ENCODE results near the gene LPCAT3. TPM values are rescaled to one million over a fixed set of nuclear protein-coding genes. Genes with fewer than 3 reads are reported as not detected.

The LPCAT3 gene
- total RNA-seq, 5 donors from 2014 or later (not counting 1 experiment from before 2014, with no cell fraction given): 19.3 to 27.6 (median 22.6) TPM

DNA sequence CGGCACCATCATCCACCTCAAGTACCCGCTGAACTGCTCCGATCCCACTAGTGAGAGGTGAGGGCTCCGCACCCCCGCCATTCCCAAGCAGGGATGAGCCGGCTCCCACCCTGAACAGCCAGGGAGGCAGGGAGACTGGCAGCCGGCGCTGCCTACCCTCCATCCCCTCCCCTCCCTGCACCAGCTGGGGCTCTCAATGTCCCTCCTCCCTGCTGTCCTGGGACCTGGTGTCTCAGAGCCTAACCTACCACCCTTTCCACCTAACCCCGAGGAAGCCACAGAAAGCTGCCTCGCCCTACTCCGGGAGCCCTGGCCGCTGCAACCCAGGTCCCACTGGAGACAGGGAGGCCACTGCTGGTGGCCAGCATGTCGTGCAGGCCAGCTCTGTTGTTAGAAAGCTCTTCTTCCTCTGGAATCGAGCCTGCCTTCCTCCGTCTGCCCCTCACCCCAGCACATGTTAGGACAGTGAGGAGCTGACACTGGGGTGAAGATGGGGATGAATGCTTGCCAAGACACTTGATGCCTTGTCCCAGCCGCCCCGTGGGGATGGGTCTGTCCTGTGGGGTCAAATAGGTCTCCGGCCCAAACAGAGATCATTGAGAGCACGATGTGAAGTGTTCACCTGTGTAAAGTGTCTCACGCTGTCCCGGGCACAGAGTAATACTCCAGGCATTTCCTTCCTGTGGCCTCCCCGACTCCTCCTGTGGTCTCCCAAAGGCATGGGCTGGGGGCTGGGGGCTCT lies 66.0 kb downstream of the LPCAT3 start:
- POLR2A ChIA-PET: interaction anchor here (1.3 to 1.4 kb wide), 2 partner anchors 8 to 9 kb away, joined by 4 to 8 read pairs; partner anchors contain the start of genes C12orf57 (in 2 of the 2) and RNU7-1 (in 2 of the 2)
- CTCF ChIA-PET: interaction anchor here in 1 of 2 donors (1.0 to 2.0 kb wide), 6 partner anchors 9 to 17 kb away, joined by 3 to 9 read pairs (median 5); partner anchors contain the start of genes C12orf57 and RNU7-1

DNA sequence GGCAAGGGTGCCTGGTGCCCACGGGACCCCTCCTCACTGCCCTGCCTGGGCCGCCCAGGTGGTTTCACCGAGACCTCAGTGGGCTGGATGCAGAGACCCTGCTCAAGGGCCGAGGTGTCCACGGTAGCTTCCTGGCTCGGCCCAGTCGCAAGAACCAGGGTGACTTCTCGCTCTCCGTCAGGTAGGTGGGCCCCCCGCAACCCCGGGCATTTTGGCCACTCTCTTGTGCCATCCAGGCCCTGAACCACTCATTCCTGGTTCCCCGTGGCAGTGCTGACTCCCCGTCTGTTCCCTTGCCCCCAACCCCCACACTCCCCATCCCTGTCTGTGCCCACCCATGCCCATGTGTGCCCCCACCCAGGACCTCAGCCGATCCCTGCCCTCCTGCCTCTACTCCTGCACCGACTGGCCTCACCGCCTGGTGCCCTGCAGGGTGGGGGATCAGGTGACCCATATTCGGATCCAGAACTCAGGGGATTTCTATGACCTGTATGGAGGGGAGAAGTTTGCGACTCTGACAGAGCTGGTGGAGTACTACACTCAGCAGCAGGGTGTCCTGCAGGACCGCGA lies 66.6 kb downstream of the LPCAT3 start:
- no peaks in the 10 kb centered on the region for H3K9me3 ChIP-seq
- peak overlapping the region; percentile 97 for H3K27ac ChIP-seq (ENCODE audit: low read length)
- H3K4me1 Mint-ChIP-seq: peaks cover 79 to 86% (median 86%) of the 10 kb centered on the region in 3 donors

More for the DNA sequence above, 66.0 kb downstream of the LPCAT3 start:
- Mint-ChIP-seq H3K27ac (peak overlapping the region; percentile 97 to 100), H3K36me3 (peaks cover 25% of the 10 kb centered on the region), H3K9me3 (no peaks in the 10 kb centered on the region), H3K4me3 (peak overlapping the region; percentile 88 to 98 (median 91)), H3K27me3 (no peaks in the 10 kb centered on the region), H3K4me1 (peaks cover 79 to 86% (median 86%) of the 10 kb centered on the region in 3 donors)
- H3K4me1 ChIP-seq (ENCODE audit: control insufficient read depth in 1 of 2, extremely low read depth in 1 of 2, insufficient read depth in 2 of 2, low read length in 2 of 2): peaks cover 46 to 86% of the 10 kb centered on the region in 2 experiments
- H3K4me3 ChIP-seq (ENCODE audit: control insufficient read depth in 1 of 2, extremely low read depth in 1 of 2, low read length in 1 of 2): peak overlapping the region; percentile 77 to 90
- H3K9me3 ChIP-seq: no peaks in the 10 kb centered on the region
- H3K27me3 ChIP-seq (replicated peaks in 1 of 2; ENCODE audit: control insufficient read depth in 2 of 2, extremely low read depth in 1 of 2, insufficient read depth in 2 of 2, low read length in 1 of 2): no peaks in the 10 kb centered on the region
- DNase-seq (no peak), ATAC-seq (replicated peaks in 1 of 4) (peak in 2 of 4 experiments; percentile 6)
- peak overlapping the region; percentile 97 for H3K27ac ChIP-seq (ENCODE audit: low read length)
- WGBS (ENCODE audit: insufficient coverage): 0% methylated on average over 16 of the region's 22 CpGs
- peaks cover 9 to 31% of the 10 kb centered on the region in 2 donors for H3K36me3 ChIP-seq (ENCODE audit: control insufficient read depth in 2 of 2, extremely low read depth in 1 of 2, insufficient read depth in 1 of 2, low read length in 1 of 2)

DNA sequence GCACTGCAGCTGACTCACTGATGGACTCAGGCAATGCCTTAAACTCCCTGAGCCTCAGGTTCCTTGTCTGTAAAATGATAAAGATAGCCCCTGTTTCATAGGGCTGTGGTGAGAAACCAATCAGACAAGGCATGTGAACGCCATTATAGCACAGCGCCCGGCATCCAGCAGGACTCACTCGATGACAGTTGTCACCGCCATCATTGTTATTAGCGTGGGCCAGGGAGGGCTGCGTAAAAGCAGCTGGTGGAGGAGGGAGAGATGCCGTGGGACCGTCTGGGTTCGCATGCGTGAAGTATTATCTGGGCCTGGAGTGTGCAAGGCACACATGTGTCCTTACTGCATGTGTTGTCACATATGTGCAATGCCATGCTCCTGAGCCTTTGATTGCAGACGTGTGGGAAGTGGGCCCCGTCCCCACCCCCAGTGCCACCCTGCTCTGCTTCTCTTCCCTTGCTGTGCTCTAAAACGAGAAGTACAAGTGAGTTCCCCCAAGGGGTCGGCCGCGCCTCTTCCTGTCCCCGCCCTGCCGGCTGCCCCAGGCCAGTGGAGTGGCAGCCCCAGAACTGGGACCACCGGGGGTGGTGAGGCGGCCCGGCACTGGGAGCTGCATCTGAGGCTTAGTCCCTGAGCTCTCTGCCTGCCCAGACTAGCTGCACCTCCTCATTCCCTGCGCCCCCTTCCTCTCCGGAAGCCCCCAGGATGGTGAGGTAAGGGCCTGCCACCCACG lies 67.3 kb downstream of the LPCAT3 start, which contains the start of gene PTPN6:
Gene PTPN6, plus strand, starts transcription at position 546 of the 730 bp plus-strand sequence. Its CDS starts 157 bp downstream, at position 703.
- under 1% methylated on average over 21 of the region's 25 CpGs for WGBS (ENCODE audit: insufficient coverage)
- H3K4me1 ChIP-seq (ENCODE audit: control insufficient read depth in 1 of 2, extremely low read depth in 1 of 2, insufficient read depth in 2 of 2, low read length in 2 of 2): peaks cover 45 to 86% of the 10 kb centered on the region in 2 experiments
- H3K4me3 ChIP-seq (ENCODE audit: control insufficient read depth in 1 of 2, extremely low read depth in 1 of 2, low read length in 1 of 2): peak within 1 kb of the TSS; percentile 77 to 90
- Mint-ChIP-seq H3K27ac (peak within 1 kb of the TSS; percentile 97 to 100), H3K4me1 (peaks cover 79 to 86% (median 86%) of the 10 kb centered on the region in 3 donors), H3K36me3 (peaks cover 12% of the 10 kb centered on the region), H3K9me3 (no peaks in the 10 kb centered on the region), H3K4me3 (peak within 1 kb of the TSS; percentile 88 to 98 (median 91)), H3K27me3 (no peaks in the 10 kb centered on the region)
- DNase-seq: peak in 27 of 35 experiments; percentile 38 to 72 (median 49)
- ChIA-PET CTCF (interaction anchor here (1.0 to 8.2 kb wide), 4 partner anchors 10 to 14 kb away, joined by 3 to 58 read pairs (median 9); no protein-coding TSS in a partner anchor), POLR2A (no interaction called here)
- H3K36me3 ChIP-seq (ENCODE audit: control insufficient read depth in 2 of 2, extremely low read depth in 1 of 2, insufficient read depth in 1 of 2, low read length in 1 of 2): peaks cover 8 to 18% of the 10 kb centered on the region in 2 donors
- ATAC-seq (replicated peaks in 1 of 4): peak; percentile 31 to 56 (median 48)
- H3K27ac ChIP-seq (ENCODE audit: low read length): peak within 1 kb of the TSS; percentile 97
- H3K9me3 ChIP-seq: no peaks in the 10 kb centered on the region
- no peaks in the 10 kb centered on the region for H3K27me3 ChIP-seq (replicated peaks in 1 of 2; ENCODE audit: control insufficient read depth in 2 of 2, extremely low read depth in 1 of 2, insufficient read depth in 2 of 2, low read length in 1 of 2)

More for the DNA sequence above, 66.6 kb downstream of the LPCAT3 start:
- H3K9me3 Mint-ChIP-seq: no peaks in the 10 kb centered on the region
- H3K27me3 Mint-ChIP-seq: no peaks in the 10 kb centered on the region
- peaks cover 18% of the 10 kb centered on the region for H3K36me3 Mint-ChIP-seq
- H3K27ac Mint-ChIP-seq: peak overlapping the region; percentile 97 to 100
- Histone ChIP-seq H3K36me3 (ENCODE audit: control insufficient read depth in 2 of 2, extremely low read depth in 1 of 2, insufficient read depth in 1 of 2, low read length in 1 of 2) (peaks cover 9 to 24% of the 10 kb centered on the region in 2 donors), H3K27me3 (replicated peaks in 1 of 2; ENCODE audit: control insufficient read depth in 2 of 2, extremely low read depth in 1 of 2, insufficient read depth in 2 of 2, low read length in 1 of 2) (no peaks in the 10 kb centered on the region), H3K4me1 (ENCODE audit: control insufficient read depth in 1 of 2, extremely low read depth in 1 of 2, insufficient read depth in 2 of 2, low read length in 2 of 2) (peaks cover 45 to 86% of the 10 kb centered on the region in 2 experiments), H3K4me3 (ENCODE audit: control insufficient read depth in 1 of 2, extremely low read depth in 1 of 2, low read length in 1 of 2) (peak overlapping the region; percentile 77 to 90)
- H3K4me3 Mint-ChIP-seq: peak overlapping the region; percentile 88 to 98 (median 91)
- WGBS (ENCODE audit: insufficient coverage): 0% methylated on average over 12 of the region's 20 CpGs
- peak; percentile 13 to 41 (median 18) for ATAC-seq (replicated peaks in 1 of 4)
- peak in 2 of 35 experiments; percentile 32 to 69 for DNase-seq
- CTCF ChIA-PET: interaction anchor here (1.0 to 8.2 kb wide), 7 partner anchors 8 to 17 kb away, joined by 3 to 58 read pairs (median 4); partner anchors contain the start of genes C12orf57 (in 1 of the 2) and RNU7-1 (in 1 of the 2)
- POLR2A ChIA-PET: interaction anchor here (1.3 to 1.4 kb wide), 2 partner anchors 8 kb away, joined by 4 to 8 read pairs; partner anchors contain the start of genes C12orf57 (in 2 of the 2) and RNU7-1 (in 2 of the 2)

DNA sequence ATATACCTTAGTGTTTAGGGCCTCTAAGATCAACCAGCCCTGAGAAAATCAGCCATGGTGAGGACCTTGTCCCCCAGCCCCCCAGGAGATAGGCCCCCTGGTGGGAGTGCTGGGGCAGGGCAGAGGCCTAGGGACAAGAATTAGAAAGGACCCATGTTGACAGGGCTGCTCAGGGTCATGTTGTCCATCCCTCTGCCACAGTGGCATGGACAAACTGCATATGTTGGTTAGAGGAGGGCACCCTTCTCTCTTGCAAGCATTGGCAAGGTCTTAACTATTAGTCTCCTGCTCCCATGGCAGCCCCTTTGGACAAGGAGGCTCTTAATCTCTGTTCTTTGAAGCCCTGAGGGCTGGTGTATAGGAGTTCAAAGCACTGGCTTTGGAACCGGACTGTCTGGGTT lies 67.9 kb downstream of the LPCAT3 start:
- CTCF ChIA-PET: interaction anchor here (0.8 to 8.2 kb wide), 6 partner anchors 10 to 18 kb away, joined by 3 to 58 read pairs (median 8); no protein-coding TSS in a partner anchor
- no peak for ATAC-seq (replicated peaks in 1 of 4)
- Mint-ChIP-seq H3K4me1 (peaks cover 79 to 86% (median 85%) of the 10 kb centered on the region in 3 donors), H3K4me3 (peak overlapping the region; percentile 88 to 98 (median 91)), H3K27ac (peak overlapping the region; percentile 97 to 100), H3K27me3 (no peaks in the 10 kb centered on the region), H3K9me3 (no peaks in the 10 kb centered on the region), H3K36me3 (peaks cover 9% of the 10 kb centered on the region)
- Histone ChIP-seq H3K4me1 (ENCODE audit: control insufficient read depth in 1 of 2, extremely low read depth in 1 of 2, insufficient read depth in 2 of 2, low read length in 2 of 2) (peaks cover 46 to 86% of the 10 kb centered on the region in 2 experiments), H3K27ac (ENCODE audit: low read length) (peak overlapping the region; percentile 97), H3K9me3 (no peaks in the 10 kb centered on the region), H3K27me3 (replicated peaks in 1 of 2; ENCODE audit: control insufficient read depth in 2 of 2, extremely low read depth in 1 of 2, insufficient read depth in 2 of 2, low read length in 1 of 2) (no peaks in the 10 kb centered on the region), H3K36me3 (ENCODE audit: control insufficient read depth in 2 of 2, extremely low read depth in 1 of 2, insufficient read depth in 1 of 2, low read length in 1 of 2) (peaks cover 3 to 17% of the 10 kb centered on the region in 2 donors), H3K4me3 (ENCODE audit: control insufficient read depth in 1 of 2, extremely low read depth in 1 of 2, low read length in 1 of 2) (peak overlapping the region; percentile 29 to 90)
- peak in 2 of 35 experiments; percentile 44 to 60 for DNase-seq
- 13% methylated on average over 1 of the region's 1 CpG for WGBS (ENCODE audit: insufficient coverage)
- POLR2A ChIA-PET: no interaction called here

DNA sequence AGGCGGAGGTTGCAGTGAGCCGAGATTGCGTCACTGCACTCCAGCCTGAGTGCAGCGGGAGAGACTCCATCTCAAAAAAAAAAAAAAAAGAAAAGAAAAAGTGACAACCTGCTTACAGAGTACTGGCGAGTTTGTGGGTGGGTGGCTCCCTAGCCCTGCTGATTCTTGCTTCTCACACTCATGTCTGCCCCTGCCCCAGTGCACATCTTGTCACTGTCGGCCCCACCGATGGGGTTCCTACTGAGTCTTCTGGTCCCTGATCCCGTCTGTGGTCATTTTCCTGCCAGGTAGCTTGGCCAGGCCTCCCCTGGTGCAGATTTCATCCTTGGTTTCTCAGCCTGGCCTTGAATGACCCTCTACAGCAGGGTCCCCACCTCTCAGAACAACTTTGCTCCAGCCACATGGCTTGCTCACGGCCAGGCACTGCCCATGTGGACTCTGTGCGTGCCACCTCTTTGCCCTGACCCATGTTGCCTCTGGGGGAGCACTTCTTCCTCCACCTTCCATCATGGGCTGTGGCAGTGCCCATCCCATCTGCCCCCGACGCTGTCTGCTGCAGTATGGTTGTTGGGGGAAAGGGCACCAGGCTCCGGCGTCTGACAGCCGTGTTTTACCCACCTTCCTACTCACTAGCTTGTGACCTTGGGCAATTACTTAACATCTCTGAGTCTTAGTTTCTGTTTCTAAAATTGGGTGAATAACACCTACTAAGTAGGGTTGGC lies 69.2 kb downstream of the LPCAT3 start:
- H3K27me3 Mint-ChIP-seq: no peaks in the 10 kb centered on the region
- peaks cover 75 to 87% (median 82%) of the 10 kb centered on the region in 3 donors for H3K4me1 Mint-ChIP-seq
- CTCF ChIA-PET: interaction anchor here (0.7 to 8.2 kb wide), 12 partner anchors 8 to 160 kb away, joined by 3 to 58 read pairs (median 5); partner anchors contain the start of gene C1RL (in 1 of the 2)
- Histone ChIP-seq H3K4me3 (ENCODE audit: control insufficient read depth in 1 of 2, extremely low read depth in 1 of 2, low read length in 1 of 2) (peak overlapping the region in 1 of 2 donors; percentile 28), H3K4me1 (ENCODE audit: control insufficient read depth in 1 of 2, extremely low read depth in 1 of 2, insufficient read depth in 2 of 2, low read length in 2 of 2) (peaks cover 39 to 86% of the 10 kb centered on the region in 2 experiments), H3K36me3 (ENCODE audit: control insufficient read depth in 2 of 2, extremely low read depth in 1 of 2, insufficient read depth in 1 of 2, low read length in 1 of 2) (peaks cover 0 to 7% of the 10 kb centered on the region in 2 donors), H3K9me3 (no peaks in the 10 kb centered on the region), H3K27me3 (replicated peaks in 1 of 2; ENCODE audit: control insufficient read depth in 2 of 2, extremely low read depth in 1 of 2, insufficient read depth in 2 of 2, low read length in 1 of 2) (no peaks in the 10 kb centered on the region), H3K27ac (ENCODE audit: low read length) (peak overlapping the region; percentile 97)
- DNase-seq (peak in 3 of 35 experiments; percentile 34 to 64 (median 48)), ATAC-seq (replicated peaks in 1 of 4) (no peak)
- H3K4me3 Mint-ChIP-seq: peak overlapping the region; percentile 51 to 88 (median 71)
- H3K36me3 Mint-ChIP-seq: peaks cover 2% of the 10 kb centered on the region
- H3K9me3 Mint-ChIP-seq: no peaks in the 10 kb centered on the region
- WGBS (ENCODE audit: insufficient coverage): 46% methylated on average over 4 of the region's 15 CpGs
- POLR2A ChIA-PET: interaction anchor here in 1 of 2 donors (0.7 kb wide), 1 partner anchor 95 kb away, joined by 9 read pairs; no protein-coding TSS in a partner anchor
- H3K27ac Mint-ChIP-seq: peak overlapping the region; percentile 97 to 100
